ENCODE measurements around the gene RIOK1. TPM values are rescaled to one million over a fixed set of nuclear protein-coding genes. Genes with fewer than 3 reads are reported as not detected.
A peak's percentile ranks its signal among the peaks of the same experiment; 100 is the strongest.

Gene RIOK1
- total and polyA plus RNA-seq, 11 donors = 7.0 to 14.4 (median 9.7) TPM

DNA sequence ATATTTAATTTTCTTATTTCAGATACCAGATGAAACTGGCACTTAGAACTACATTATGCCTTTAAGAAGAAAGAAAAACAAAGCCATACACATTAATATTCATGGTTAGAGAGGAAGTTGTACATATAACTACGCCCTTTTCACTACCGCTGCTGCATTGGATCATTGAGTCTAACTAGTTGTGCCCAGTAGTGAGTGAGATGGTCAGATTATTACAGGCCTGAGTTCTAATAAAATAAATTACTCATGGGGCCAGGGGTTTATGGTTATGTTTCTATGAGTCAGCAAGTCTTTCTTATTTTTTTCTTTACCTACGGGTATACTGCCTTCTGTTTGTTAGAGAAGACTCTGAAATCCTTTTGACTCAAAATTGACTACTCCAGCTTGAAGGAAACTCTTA is 11.5 kb downstream of the RIOK1 start:
- Histone ChIP-seq H3K27ac (peak overlapping the region in 1 of 12 donors; percentile 2), H3K4me1 (peaks cover 0 to 6% (median 0%) of the 10 kb centered on the region in 12 donors), H3K36me3 (peaks cover 0 to 100% (median 99%) of the 10 kb centered on the region in 9 donors), H3K4me3 (no peak overlapping the region), H3K27me3 (no peaks in the 10 kb centered on the region), H3K9me3 (no peaks in the 10 kb centered on the region)
- intact Hi-C loops (cut with DNase I) = loop anchor here in 1 of 10 donors (10.0 kb wide), 1 partner anchor 116 kb away; no protein-coding TSS in a partner anchor
- WGBS, 4 donors = 85 to 96% (median 93%) methylated on average over 3 of the region's 3 CpGs
- DNase-seq = no peak
- no peak for TF ChIP-seq POLR2A (IDR thresholded peaks at IDR 0.05)
- TF ChIP-seq, protein P1, sequence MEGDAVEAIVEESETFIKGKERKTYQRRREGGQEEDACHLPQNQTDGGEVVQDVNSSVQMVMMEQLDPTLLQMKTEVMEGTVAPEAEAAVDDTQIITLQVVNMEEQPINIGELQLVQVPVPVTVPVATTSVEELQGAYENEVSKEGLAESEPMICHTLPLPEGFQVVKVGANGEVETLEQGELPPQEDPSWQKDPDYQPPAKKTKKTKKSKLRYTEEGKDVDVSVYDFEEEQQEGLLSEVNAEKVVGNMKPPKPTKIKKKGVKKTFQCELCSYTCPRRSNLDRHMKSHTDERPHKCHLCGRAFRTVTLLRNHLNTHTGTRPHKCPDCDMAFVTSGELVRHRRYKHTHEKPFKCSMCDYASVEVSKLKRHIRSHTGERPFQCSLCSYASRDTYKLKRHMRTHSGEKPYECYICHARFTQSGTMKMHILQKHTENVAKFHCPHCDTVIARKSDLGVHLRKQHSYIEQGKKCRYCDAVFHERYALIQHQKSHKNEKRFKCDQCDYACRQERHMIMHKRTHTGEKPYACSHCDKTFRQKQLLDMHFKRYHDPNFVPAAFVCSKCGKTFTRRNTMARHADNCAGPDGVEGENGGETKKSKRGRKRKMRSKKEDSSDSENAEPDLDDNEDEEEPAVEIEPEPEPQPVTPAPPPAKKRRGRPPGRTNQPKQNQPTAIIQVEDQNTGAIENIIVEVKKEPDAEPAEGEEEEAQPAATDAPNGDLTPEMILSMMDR (IDR thresholded peaks at IDR 0.05) = no peak
- ATAC-seq = no peak

DNA sequence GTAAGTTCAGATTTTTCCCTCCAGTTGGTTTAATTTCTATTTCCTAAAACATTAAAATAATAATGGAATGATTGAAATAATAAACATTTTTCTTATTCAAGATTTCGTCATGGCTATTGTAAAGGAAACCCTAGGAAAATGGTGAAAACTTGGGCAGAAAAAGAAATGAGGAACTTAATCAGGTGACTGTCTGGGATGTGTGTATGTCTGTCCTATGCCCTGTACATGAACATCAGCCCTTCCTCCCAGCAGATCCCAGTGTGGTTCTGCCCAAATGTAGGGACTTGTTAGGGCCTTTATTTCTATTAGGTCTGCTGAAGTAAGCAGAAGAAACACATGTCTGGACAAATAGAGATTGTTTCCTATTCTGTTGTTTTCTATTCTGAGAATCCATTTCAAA is 13.1 kb downstream of the RIOK1 start:
- Histone ChIP-seq H3K27me3 (no peaks in the 10 kb centered on the region), H3K36me3 (peaks cover 0 to 100% (median 99%) of the 10 kb centered on the region in 9 donors), H3K4me3 (no peak overlapping the region), H3K9me3 (no peaks in the 10 kb centered on the region), H3K27ac (peak overlapping the region in 1 of 12 donors; percentile 37), H3K4me1 (peaks cover 0 to 6% (median 0%) of the 10 kb centered on the region in 12 donors)
- ATAC-seq = peak in 1 of 4 donors; percentile 52
- no peak for DNase-seq
- intact Hi-C loops (cut with DNase I) = loop anchor here in 1 of 10 donors (10.0 kb wide), 1 partner anchor 118 kb away; no protein-coding TSS in a partner anchor
- 90 to 98% (median 94%) methylated on average over 1 of the region's 1 CpG for WGBS, 4 donors
- TF ChIP-seq POLR2A (IDR thresholded peaks at IDR 0.05) = no peak
- TF ChIP-seq, protein P1 (IDR thresholded peaks at IDR 0.05) = no peak

DNA sequence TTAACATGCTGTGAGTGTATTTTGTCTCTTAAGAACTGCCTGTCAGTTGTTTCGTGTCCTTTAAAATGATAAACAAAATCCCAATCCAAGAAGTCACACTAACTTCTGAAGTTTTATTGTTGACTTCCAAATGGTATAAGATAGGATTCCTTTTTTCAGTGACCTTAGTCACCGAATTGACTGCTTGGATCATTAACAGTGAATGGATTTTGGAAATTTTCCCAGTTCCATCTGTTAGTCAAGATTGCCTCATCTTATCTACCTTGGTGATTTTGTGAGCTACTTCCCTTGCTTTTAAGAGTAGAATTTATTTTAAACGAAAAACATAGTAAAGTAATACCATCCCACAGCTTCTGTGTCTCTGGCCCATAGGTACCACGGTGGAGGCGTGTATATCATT is 14.9 kb downstream of the RIOK1 start:
- H3K36me3 ChIP-seq = peaks cover 0 to 98% (median 92%) of the 10 kb centered on the region in 9 donors
- DNase-seq = no peak
- H3K4me3 ChIP-seq = no peak overlapping the region

DNA sequence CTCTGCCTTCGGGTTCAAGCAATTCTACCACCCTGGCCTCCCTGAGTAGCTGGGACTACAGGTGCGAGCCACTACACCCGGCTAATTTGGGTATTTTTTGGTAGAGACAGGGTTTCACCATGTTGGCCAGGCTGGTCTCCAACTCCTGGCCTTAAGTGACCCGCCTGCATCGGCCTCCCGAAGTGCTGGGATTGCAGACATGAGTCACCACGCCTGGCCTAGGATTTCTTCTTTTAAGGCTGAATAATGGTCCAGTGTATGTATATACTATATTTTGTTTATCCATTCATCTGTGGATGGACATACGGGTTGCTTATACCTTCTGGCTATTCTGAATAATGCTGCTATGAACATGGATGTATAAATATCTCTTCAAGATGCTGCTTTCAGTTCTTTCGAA is 17.1 kb downstream of the RIOK1 start:
- Histone ChIP-seq H3K4me3 (no peak overlapping the region), H3K27ac (no peak overlapping the region), H3K36me3 (peaks cover 0 to 98% (median 92%) of the 10 kb centered on the region in 9 donors), H3K9me3 (no peaks in the 10 kb centered on the region), H3K27me3 (no peaks in the 10 kb centered on the region), H3K4me1 (no peaks in the 10 kb centered on the region)
- intact Hi-C loops (cut with DNase I) = loop anchor here in 1 of 10 donors (10.0 kb wide), 1 partner anchor 122 kb away; no protein-coding TSS in a partner anchor
- ATAC-seq = no peak
- WGBS, 4 donors = 92 to 96% (median 93%) methylated on average over 9 of the region's 9 CpGs
- TF ChIP-seq, protein P1 (IDR thresholded peaks at IDR 0.05) = no peak
- TF ChIP-seq POLR2A (IDR thresholded peaks at IDR 0.05) = no peak
- no peak for DNase-seq

More for the DNA sequence above, 14.9 kb downstream of the RIOK1 start:
- 91 to 94% (median 94%) methylated on average over 5 of the region's 5 CpGs for WGBS, 4 donors
- peaks cover 0 to 6% (median 0%) of the 10 kb centered on the region in 12 donors for H3K4me1 ChIP-seq
- no peaks in the 10 kb centered on the region for H3K9me3 ChIP-seq
- no peak overlapping the region for H3K27ac ChIP-seq
- ATAC-seq = no peak
- intact Hi-C loops (cut with DNase I) = loop anchor here in 1 of 10 donors (10.0 kb wide), 1 partner anchor 120 kb away; no protein-coding TSS in a partner anchor
- TF ChIP-seq, protein P1 (IDR thresholded peaks at IDR 0.05) = no peak
- no peak for TF ChIP-seq POLR2A (IDR thresholded peaks at IDR 0.05)
- no peaks in the 10 kb centered on the region for H3K27me3 ChIP-seq

Data from heart left ventricle (tissue), 16 donors.